Activated CD8-positive, alpha-beta memory T cell treated with anti-CD3 and anti-CD28 coated beads for 48 hours (primary cell): Measurements from ENCODE around the gene ZNF823.
A peak's percentile ranks its signal among the peaks of the same experiment; 100 is the strongest.
"Not testable (repeated sequence)": the region's sequence is repeated elsewhere in the genome, so short reads cannot be mapped to it uniquely, and the experiment has no call there.

Source experiments
- DNase-seq, 3 experiments: peaks; one replicate each; pipeline ENCODE4 v3.0.0-alpha.2; 2020; ENCODE audit warnings: low read depth in 2 of 3, low spot score in 2 of 3

The ZNF823 gene

DNA sequence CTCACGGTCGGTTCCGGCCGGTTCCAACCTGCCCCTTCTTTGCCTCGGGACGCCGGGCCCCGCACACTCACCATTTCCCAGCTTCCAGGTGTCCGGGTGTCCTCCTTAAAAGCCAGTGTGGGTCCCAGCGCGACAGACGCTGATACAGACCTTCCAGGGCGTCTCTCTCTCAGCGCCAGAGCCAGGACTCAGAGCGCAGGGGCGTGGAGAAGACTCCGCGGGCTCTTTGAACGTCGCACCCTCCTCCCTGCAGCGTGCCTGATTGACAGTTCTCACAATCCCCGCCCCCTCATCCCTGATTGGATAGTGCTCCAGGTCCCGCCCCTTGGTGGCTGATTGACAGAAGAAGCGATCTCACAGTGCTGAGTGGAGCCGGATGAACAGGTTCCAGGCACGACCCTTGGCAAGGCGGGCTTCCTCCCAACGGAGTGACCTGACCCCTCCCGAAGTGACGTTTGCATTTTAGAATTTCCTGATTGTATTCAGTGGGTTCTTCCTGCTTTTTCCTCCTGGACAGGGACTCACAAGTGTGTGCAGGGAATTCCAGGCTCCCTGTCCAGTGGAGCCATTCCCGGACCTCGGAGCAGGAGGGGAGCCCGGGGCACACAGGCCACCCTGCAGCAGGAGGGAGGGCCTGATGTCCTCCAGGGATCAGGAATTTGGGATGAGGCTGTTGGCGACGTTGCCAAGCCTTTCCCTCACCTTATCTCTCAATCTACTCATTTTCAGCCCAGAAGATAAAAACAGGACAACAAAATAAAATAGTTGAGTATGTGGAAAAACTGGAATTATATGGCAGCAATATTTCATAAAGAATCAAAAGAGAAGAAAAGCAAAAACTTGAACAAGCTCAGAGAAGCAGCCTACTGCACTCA, at the start of gene ZNF823:
Gene ZNF823 (minus strand): TSS at position 201 of the 875 bp plus-strand sequence. CDS start 127 bp downstream, at position 74.
- DNase-seq = peak; percentile 90 to 95 (median 92)

DNA sequence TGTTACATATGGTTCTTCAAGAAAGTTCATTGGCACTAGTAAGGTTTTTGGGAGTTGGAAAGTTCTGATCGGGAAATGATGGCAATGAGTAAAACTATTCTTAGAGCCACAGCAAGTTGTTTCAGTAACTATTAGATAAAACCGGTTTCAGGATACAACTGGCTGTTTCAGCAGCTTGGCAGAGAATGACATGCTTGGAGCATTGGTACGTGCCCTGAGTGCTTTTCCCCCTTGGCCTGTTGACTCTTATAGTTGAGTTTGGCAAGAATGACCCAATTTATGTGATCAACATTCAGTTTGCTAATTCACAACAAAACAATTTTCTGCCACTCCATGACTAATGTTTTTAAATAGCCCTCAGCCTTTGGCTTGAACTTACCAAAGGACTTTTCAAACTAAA, 48.8 kb upstream of the ZNF823 start:
- no peak for DNase-seq

DNA sequence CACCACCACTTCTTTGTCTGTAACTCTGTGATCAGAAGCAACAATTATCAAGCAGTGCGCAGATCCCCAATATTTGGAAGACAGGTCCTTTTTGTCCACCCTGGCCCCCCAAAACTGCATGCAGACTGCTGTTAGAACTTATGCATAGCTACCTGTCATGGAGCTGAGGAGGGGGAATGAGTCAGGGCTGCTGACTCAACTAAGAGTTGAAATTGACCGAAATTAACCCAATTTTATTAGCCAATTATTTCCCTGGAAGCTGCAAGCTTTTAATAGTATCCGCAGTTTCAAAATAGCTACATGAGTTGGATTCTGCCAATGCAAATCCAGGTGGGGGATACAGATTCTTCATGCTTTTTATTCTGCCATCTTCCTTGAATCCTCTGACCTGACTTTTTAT, 45.6 kb upstream of the ZNF823 start:
- no peak for DNase-seq

DNA sequence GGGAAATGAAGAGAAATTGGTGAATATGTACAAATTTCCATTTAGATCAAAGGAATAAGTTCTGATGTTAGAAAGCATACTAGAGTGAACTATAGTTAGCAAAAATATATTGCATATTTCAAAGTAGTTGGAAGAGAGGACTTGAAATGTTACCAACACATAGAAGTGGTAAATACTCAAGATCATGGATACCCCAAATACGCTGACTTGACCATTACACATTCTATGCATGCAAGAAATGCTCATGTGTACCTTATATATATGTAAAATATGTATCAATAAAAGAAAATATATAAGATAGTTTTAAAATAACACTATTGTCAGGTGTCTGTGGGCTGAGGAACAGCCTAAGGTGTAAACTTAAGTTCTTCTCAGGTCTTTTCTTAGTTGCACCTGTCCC, 45.0 kb upstream of the ZNF823 start:
- no peak for DNase-seq

DNA sequence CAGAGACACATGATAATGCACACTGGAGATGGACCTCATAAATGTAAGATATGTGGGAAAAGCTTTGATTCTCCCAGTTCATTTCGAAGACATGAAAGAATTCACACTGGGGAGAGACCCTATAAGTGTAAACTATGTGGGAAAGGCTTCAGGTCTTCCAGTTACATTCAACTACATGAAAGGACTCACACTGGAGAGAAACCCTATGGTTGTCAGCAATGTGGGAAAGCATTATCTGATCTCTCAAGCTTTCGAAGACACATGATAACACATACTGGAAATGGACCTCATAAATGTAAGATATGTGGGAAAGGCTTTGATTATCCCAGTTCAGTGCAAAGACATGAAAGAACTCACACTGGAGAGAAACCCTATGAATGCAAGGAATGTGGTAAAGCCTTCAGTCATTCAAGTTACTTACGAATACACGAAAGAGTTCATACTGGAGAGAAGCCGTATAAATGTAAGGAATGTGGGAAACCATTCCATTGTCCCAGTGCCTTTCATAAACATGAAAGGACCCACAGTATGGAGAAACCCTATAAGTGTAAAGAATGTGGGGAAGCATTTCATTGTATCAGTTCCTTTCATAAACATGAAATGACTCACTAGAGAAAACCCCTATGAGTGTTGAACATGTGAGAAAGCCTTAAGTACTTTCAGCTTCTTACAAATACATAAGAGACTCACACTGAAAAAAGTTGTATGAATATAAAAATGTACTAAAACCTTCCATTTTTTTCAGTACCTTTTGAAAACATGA, 42.7 kb upstream of the ZNF823 start:
- DNase-seq = no peak

DNA sequence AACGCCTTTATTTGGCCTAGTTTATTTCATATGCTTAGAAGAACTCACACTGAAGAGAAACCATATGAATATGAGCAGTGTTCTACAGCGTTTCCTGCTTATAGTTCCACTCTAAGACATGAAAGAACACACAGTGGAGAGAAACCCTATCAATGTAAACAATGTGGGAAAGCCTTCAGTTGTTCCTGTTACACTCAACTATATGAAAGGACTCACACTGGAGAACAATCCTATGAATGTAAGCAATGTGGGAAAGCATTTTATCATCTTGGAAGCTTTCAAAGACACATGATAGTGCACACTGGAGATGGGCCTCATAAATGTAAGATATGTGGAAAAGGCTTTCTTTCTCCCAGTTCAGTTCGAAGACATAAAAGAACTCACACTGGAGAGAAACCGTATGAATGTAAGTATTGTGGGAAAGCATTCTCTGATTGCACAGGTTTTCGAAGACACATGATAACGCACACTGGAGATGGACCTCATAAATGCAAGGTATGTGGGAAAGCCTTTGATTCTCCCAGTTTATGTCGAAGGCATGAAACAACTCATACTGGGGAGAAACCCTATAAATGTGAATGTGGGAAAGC, 41.8 kb upstream of the ZNF823 start:
- DNase-seq = no peak

DNA sequence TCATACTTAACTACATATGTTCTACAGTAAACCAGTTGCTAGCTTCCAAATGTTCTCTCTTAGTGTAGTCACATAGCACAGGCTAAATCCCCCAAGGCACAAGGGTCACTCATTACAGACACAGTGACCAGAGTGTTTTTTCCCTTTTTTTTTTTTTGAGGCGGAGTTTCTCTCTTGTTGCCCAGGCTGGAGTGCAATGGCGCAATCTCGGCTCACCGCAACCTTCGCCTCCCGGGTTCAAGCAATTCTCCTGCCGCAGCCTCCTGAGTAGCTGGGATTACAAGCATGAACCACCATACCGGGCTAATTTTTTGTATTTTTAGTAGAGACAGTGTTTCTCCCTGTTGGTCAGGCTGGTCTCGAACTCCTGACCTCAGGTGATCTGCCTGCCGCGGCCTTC, 37.9 kb upstream of the ZNF823 start:
- not testable (repeated sequence) for DNase-seq

DNA sequence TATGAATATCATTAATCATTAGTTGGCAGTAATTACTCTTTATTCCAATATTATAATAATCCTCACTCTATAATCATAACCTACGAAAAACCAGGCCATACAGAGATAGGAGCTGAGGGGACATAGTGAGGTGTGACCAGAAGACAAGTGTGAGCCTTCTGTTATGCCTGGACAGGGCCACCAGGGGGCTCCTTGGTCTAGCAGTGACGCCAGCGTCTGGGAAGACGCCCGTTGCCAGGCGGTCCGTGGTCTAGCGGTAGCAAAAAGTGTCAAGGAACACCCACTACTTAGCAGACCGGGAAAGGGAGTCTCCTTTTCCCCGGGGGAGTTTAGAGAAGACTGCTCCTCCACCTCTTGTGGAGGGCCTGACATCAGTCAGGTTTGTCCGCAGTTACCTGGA, 32.8 kb upstream of the ZNF823 start:
- not testable (repeated sequence) for DNase-seq

DNA sequence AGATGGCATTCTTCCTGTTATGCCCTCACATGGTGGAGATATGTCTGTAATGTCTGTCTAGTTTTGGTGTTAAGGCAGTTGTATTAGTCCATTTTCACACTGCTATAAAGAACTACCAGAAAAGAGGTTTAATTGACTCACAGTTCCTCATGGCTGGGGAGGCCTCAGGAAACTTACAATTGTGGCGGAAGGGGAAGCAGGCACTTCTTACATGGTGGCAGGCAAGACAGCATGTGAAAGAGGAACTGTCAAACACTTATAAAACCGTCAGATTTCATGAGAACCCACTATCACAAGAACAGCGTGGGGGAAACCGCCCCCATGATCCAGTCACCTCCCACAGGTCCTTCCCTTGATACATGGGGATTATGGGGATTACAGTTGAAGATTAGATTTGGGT, 31.2 kb upstream of the ZNF823 start:
- DNase-seq = no peak

DNA sequence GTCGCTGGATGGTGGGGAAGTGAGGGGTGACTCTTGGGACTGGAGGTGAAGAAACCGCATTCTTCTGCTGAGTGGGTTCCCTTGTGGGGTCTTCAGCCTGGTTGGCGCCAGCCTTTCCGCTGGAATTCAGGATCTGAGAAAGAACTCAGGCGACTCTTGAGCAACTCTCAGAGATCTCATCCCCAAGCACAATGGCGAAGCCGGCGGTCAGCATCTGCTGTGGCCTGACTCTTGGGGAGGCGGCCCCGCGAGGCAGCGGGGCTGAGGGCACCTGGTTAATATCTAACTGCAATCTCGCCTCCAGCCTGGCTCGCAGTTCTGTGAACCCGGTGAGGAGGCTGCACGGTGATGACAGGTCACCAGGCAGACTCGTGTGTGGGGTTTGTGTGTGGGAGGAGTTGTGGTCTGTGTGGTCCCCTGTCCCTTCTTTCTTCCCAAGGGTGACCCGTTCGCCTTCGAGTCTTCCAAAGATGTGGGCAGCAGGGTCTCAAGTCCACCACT, 28.9 kb upstream of the ZNF823 start:
- DNase-seq = peak in 1 of 3 experiments; percentile 4

DNA sequence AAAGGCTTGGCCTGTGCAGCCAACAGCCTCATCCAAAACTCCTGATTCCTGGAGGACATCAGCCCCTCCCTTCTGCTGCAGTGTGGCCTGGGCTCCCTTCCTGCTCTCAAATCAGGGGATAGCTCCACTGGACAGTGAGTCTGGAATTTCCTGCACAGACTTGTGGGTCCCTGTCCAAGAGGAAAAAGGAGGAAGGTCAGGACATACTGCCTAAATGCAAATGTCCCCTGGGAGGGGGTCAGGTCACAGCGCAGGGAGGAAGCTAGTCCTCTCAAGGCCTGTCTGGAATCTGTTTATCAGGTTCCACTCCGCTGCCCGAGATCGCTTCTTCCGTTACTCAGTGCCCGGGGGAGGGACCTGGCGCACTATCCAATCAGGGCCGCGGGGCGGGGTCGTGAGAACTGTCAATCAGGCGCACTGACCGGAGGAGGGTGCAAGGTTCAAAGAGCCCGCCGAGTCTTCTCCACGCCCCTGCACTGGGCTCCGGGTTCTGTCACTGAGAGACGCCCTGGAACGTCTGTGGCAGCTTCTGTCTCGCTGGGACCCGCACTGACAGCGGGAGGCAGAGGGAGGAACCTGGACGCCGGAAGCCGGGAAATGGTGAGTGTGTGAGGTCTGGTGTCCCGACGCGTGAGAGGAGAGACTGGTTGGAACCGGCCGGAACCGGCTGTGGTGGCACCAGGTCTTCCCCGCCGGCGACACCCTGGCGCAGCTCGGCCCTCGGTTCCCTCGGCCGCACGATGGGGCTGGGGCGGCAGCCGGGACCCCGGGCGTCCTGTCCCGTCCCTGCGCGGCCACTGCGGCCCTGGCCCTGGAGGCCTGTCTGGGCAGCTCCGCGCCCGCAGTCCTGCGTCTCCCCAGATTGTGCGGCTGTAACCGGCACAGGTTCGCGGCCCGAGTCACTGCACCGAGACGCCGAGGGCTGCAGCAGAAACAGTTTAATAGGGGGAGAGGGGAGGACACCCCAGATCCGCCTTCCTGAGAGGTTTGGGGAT, 28.1 kb upstream of the ZNF823 start, which contains the start of gene ZNF441:
Gene ZNF441 (plus strand): TSS at position 404 of the 995 bp plus-strand sequence. CDS start 194 bp downstream, at position 598.
- peak; percentile 80 to 92 (median 92) for DNase-seq

DNA sequence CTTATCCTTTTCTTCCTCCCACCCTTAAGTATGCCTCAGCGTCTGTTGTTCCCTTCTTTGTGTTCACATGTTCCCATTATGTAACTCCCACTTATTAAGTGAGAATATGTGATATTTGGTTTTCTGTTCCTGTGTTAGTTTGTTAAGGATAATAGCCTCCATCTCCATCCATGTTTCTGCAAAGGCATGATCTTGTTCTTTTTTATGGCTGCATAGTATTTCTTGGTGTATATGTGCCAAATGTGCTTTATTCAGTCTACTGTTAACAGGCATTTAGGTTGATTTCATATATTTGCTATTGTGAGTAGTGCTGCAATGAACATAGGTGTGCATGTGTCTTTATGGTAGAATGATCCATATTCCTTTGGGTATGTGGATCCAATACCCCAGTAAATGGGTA, 24.9 kb upstream of the ZNF823 start:
- DNase-seq = no peak

DNA sequence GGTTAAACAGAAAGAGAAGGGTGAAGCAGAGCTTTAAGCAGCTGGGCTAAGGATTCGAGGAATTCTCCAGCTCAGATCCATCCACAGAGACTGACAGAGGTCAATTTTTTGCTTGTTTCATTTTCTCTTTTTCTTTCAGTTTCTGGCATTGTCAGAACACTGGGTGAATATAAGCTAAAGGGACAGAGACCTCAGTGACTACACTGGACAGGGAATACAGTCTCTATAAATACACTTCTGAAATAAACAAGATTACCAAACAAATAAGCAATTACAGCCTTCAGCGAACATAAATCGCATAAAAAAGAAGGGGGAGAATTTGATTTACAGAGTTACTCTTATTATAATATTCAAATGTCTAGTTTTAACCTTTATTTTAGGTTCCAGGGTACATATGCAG, 24.4 kb upstream of the ZNF823 start:
- DNase-seq = no peak

DNA sequence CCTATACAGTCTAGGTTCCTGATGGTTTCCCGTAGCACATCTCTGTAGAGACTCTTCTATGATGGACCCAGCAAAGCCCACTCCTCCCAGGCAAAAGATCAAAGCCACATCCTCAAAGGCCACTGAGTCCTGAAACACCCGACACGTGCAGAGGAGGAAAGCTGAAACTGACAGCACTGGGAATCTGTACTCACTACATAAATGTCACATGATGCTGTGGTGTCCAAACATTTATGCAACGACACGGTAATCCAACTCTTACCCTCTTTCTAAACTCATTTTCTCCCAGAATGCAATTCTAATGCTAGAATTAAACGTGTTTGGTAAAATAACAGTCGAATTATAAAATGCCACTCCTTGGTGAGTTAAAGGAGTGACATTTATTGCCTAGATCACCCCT, 21.1 kb upstream of the ZNF823 start:
- no peak for DNase-seq

DNA sequence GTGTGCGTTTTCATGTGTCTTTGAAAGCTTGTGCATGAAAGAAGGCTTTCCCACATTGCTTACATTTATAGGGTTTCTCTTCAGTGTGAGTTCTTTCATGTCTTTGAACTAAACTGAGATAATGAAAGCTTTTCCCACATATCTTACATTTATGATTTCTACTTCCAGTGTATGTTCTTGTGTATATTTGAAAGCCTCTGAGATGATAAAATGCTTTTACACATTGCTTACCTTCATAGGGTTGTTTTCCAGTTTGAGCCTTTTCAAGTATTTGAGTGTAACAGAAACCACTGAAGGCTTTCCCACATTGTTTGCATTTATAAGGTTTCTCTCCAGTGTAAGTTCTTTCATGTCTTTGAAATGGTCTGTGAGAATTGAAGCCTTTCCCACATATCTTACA, 18.2 kb upstream of the ZNF823 start:
- no peak for DNase-seq

DNA sequence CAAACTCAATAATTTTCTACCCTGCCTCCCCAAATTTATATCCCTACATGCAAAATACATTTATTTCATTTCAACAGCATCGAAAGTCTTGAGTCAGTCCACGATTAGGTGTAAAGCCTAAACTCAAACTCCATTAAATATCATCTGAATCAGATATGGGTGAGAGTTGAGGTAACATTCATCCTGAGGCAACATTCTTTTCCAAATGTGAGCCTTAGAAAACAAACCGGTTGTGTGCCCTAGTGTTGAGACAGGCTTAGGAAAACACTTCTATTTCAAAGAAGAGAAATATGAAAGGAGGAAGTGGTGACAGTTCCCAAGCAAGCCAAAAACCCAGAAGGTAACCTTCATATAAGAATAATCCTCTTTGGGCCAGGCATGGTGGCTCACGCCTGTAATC, 15.9 kb upstream of the ZNF823 start:
- DNase-seq = no peak

DNA sequence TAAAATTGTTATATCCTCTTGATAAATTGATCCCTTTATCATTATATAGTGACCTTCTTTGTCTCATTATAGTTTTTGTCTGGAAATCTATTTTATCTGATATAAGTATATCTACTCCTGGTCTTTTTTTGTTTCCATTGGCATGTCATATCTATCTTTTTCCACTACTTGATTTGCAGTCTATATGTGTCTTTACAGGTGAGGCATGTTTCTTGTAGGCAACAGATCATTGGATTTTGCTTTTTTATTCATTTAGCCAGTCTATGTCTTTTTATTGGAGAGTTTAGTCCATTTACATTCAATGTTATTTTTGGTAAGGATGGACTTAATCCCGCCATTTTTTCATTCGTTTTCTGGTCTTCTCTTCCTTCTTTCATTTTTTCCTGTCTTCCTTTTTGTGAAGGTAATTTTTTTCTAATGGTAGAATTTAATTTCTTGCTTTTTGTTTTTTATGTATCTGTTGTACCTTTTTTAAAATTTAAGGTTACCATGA, 13.5 kb upstream of the ZNF823 start:
- no peak for DNase-seq

DNA sequence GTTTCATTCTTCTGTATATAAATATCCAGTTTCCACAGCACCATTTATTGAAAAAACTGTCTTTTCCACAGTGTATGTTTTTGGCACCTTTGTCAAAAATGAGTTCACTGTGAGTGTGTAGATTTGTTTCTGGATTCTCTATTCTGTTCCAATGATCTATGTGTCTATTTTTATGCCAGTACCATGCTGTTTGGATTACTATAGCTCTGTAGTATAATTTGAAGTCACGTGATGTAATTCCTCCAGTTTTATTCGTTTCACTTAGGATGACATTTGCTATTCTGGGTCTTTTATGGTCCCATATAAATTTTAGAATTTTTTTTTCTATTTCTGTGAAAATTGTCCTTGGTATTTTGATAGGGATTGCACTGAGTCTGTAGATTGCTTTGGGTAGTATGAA, 11.0 kb upstream of the ZNF823 start:
- no peak for DNase-seq

DNA sequence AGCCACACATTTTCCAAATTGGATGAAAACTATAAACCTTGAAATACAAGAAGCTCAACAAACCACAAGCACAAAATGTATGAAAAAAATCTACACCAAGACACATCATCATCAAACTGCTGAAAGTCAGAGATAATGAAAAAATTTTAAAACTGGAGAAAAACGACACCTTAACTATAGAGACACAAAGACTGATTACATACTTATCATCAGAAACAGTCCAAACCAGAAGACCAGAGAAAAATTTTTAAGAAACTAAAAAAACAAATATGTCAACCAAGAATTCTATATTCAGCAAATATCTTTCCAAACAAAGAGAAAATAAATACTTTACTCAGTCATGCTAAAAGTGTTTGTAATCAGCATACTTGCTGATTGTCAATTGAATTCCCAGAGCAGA, 8.5 kb upstream of the ZNF823 start:
- DNase-seq = no peak

DNA sequence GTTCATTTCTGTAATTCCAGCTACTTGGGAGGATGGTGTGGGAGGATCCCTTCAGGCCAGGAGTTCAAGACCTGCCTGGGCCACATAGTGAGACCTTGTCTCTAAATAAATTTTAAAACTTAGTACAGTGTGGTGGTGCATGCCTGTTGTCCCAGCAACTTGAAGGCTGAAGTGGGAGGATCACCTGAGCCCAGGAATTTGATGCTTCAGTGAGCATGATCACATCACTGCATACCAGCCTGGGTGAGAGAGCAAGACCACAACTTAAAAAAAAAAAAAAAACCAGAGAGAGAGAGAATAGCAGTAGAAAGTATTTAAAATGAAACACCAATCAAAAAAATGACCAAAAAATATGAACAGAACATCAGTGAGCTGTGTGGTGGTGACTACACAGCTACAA, 7.1 kb upstream of the ZNF823 start:
- no peak for DNase-seq
